Breast epithelium (tissue), 4 donors: ENCODE measurements around the gene C16orf96. TPM values are rescaled to one million over a fixed set of nuclear protein-coding genes. Genes with fewer than 3 reads are reported as not detected.

Experiments used
- DNase-seq, 2 donors: peaks; one replicate each; pipeline ENCODE4 v3.0.0-alpha.2; 2019; ENCODE audit warnings: low spot score in 2 of 2
- H3K27ac ChIP-seq, 2 donors: fragments of 200-600 bp; sonication (generic) in 1 of 2; one replicate each; pipeline ENCODE4 v1.5.1; 2016 to 2019; ENCODE audit warnings: mild to moderate bottlenecking in 1 of 2
- H3K27me3 ChIP-seq, 2 donors: fragments of 200-600 bp; sonication (generic) in 1 of 2; one replicate each; pipeline versions ENCODE4 v1.5.1 to v1.6.0; 2017 to 2019; ENCODE audit warnings: control low read depth in 1 of 2, mild to moderate bottlenecking in 1 of 2
- H3K36me3 ChIP-seq: fragments of 200-600 bp; one replicate; pipeline ENCODE4 v1.5.1; 2019
- H3K4me1 ChIP-seq, 2 donors: fragments of 200-600 bp; sonication (generic); one replicate each; pipeline ENCODE4 v1.5.1; 2016 to 2019; ENCODE audit warnings: control low read depth in 1 of 2
- H3K4me3 ChIP-seq, 3 donors: fragments of 200-600 bp; sonication (generic); 1 replicate in 2 of 3; 2 replicates in 1 of 3; pipeline ENCODE4 v1.5.1; 2016 to 2019; ENCODE audit warnings: mild to moderate bottlenecking in 3 of 3, moderate library complexity in 2 of 3
- H3K9me3 ChIP-seq, 2 donors: fragments of 200-600 bp; sonication (generic) in 1 of 2; one replicate each; pipeline ENCODE4 v1.5.1; 2016 to 2019; ENCODE audit warnings: control low read depth in 1 of 2
- POLR2A ChIP-seq: fragments of 450-650 bp; IDR thresholded peaks from one replicate; pipeline ENCODE4 v1.6.1; 2016; ENCODE audit warnings: antibody characterized with exemption, mild to moderate bottlenecking, moderate library complexity
- POLR2AphosphoS5 ChIP-seq, 3 donors: sonication (generic); formaldehyde crosslinking; IDR thresholded peaks; one replicate each; pipeline ENCODE4 v1.6.1; 2017; ENCODE audit warnings: antibody characterized with exemption in 3 of 3
- intact Hi-C: fragments of 100-400 bp; cut with DNase I; formaldehyde crosslinking; loops from one replicate; pipeline ENCODE4 v1.15.1; 2023; ENCODE audit warnings: low total_unique reads
- total RNA-seq, 3 donors: library from RNA; depleted of rRNA; stranded (reverse); fragments of >200 nt; gene quantifications; one replicate each; pipeline ENCODE4 v1.1.0, GENCODE V29; 2016
- TF ChIP-seq, protein P1 (sequence below), 3 donors: fragments of 450-650 bp; IDR thresholded peaks; one replicate each; pipeline ENCODE4 v1.5.1; 2016 to 2017; ENCODE audit warnings: antibody characterized with exemption in 3 of 3, mild to moderate bottlenecking in 3 of 3, moderate library complexity in 3 of 3

The C16orf96 gene
- total RNA-seq, 3 donors from 2014 or later = not detected

DNA sequence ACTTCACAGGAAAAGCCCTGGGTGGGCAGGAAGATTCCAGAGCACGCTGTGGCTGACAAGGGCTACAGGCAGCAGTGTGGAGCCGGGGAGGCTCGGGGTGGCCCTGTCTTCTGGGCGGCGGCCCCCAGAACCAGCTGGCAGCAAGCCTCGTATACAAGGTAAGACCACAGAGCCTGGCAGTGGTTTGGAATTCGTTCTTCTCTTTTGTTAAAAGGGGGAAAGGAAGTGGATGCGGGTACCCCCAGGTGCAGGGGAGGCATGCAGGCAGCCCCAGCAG, 52.5 kb downstream of the C16orf96 start:
- DNase-seq = no peak
- TF ChIP-seq POLR2A (no peak), POLR2AphosphoS5 (IDR thresholded peaks at IDR 0.05) (no peak)
- TF ChIP-seq, protein P1, sequence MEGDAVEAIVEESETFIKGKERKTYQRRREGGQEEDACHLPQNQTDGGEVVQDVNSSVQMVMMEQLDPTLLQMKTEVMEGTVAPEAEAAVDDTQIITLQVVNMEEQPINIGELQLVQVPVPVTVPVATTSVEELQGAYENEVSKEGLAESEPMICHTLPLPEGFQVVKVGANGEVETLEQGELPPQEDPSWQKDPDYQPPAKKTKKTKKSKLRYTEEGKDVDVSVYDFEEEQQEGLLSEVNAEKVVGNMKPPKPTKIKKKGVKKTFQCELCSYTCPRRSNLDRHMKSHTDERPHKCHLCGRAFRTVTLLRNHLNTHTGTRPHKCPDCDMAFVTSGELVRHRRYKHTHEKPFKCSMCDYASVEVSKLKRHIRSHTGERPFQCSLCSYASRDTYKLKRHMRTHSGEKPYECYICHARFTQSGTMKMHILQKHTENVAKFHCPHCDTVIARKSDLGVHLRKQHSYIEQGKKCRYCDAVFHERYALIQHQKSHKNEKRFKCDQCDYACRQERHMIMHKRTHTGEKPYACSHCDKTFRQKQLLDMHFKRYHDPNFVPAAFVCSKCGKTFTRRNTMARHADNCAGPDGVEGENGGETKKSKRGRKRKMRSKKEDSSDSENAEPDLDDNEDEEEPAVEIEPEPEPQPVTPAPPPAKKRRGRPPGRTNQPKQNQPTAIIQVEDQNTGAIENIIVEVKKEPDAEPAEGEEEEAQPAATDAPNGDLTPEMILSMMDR (IDR thresholded peaks at IDR 0.05) = no peak
- no peaks in the 10 kb centered on the region for H3K9me3 ChIP-seq
- H3K4me1 ChIP-seq = peaks cover 10 to 14% of the 10 kb centered on the region in 2 donors
- no peak overlapping the region for H3K27ac ChIP-seq
- no peaks in the 10 kb centered on the region for H3K36me3 ChIP-seq
- H3K4me3 ChIP-seq = no peak overlapping the region
- no peaks in the 10 kb centered on the region for H3K27me3 ChIP-seq
- intact Hi-C loops = no loop called here

DNA sequence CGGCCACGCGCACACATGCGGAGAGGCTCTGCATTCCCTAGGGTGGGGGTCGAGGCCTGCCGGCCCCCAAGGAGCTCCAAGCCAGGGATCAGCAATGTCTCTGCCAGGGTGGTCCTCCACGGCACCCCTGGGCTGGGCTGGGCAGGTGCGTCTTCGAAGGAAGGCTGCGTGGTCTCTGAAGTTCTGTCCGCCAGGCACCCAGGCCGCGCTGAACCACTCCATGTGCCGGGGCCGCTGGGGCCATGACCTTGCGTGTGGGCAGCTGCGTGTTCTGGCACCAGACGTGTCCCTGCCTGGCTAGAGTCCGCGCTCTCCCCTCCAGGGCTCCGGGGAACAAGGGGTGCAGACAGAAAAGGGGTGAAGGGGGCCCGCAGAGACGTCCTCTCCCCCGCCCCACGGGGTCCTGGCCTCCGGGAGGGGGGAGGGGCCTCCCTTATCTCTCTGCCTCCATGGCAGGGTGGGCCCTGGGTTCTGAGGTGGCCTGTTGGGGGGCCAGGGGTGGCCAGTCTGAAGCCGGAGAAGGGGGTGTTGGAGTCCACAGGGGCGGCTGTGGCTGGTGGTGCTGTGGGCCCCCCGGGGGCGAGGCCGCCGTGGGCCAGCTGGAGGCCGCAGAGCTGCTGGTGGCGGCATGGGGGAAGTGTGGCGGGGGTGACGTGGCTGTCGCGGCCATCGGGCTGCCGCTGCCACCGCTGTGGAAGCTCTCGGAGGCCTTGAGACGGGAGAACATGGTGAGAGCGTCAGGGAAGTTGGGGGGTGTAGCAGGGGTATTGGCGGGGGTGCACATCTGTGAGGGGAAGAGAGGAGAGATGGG, 53.3 kb downstream of the C16orf96 start:
- Histone ChIP-seq H3K27me3 (no peaks in the 10 kb centered on the region), H3K27ac (no peak overlapping the region), H3K4me1 (peaks cover 10 to 14% of the 10 kb centered on the region in 2 donors), H3K9me3 (no peaks in the 10 kb centered on the region), H3K4me3 (no peak overlapping the region), H3K36me3 (no peaks in the 10 kb centered on the region)
- DNase-seq = no peak
- intact Hi-C loops = no loop called here
- TF ChIP-seq POLR2AphosphoS5 (IDR thresholded peaks at IDR 0.05) (no peak), POLR2A (no peak)
- TF ChIP-seq, protein P1 (IDR thresholded peaks at IDR 0.05) = no peak

DNA sequence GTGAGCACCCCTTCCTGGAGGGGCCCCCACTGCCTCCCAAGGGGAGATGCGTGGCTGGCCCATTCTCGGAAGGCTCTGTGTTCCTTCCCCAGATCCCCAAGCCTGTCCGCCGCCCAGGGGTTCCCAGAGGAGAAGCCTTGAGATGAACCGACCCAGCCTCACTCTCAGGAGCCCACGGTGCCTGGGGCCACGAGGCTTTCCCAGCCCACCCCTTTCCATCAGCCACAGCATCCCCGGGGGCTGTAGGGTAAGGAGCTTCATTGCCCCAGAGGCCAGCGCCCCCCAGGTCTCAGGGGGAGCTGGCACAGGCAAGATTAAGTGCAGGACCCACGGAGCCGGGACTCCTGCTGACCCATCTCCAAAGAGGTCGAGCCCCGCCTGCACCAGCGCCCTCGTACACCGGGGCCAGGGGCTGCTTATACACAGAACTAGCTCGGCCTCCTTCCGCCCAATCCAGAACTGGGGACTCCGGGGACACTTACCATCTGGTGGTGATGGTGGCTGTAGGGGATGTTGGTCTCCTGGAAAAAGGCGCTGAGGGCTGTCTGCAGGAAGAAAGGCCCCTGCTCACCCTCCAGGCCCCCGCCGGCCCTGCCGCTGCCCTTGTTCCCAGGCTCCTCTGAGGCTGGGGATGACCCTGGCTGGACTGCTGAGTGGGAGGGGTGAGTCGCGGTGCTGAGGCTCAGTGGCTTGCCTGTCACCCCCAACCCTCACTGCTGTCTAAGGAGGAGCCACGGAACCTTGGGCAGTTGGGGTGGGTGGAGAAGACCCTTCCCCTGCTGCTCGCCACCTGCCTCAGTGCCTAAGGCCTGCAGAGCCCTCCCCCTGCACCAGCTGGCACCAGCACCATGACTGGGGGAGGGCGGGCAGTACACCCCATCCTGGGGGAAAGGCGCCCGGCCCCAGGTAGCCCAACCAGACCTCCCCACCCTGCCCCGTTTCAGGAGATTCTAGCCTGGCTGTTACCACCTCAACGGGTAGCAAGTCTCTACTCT, 54.2 kb downstream of the C16orf96 start:
- H3K27me3 ChIP-seq = no peaks in the 10 kb centered on the region
- intact Hi-C loops = no loop called here
- no peak for DNase-seq
- H3K9me3 ChIP-seq = no peaks in the 10 kb centered on the region
- no peak for TF ChIP-seq POLR2AphosphoS5 (IDR thresholded peaks at IDR 0.05)
- TF ChIP-seq, protein P1 (IDR thresholded peaks at IDR 0.05) = no peak
- no peak for TF ChIP-seq POLR2A
- H3K27ac ChIP-seq = no peak overlapping the region
- peaks cover 15 to 17% of the 10 kb centered on the region in 2 donors for H3K4me1 ChIP-seq
- H3K4me3 ChIP-seq = no peak overlapping the region
- no peaks in the 10 kb centered on the region for H3K36me3 ChIP-seq

DNA sequence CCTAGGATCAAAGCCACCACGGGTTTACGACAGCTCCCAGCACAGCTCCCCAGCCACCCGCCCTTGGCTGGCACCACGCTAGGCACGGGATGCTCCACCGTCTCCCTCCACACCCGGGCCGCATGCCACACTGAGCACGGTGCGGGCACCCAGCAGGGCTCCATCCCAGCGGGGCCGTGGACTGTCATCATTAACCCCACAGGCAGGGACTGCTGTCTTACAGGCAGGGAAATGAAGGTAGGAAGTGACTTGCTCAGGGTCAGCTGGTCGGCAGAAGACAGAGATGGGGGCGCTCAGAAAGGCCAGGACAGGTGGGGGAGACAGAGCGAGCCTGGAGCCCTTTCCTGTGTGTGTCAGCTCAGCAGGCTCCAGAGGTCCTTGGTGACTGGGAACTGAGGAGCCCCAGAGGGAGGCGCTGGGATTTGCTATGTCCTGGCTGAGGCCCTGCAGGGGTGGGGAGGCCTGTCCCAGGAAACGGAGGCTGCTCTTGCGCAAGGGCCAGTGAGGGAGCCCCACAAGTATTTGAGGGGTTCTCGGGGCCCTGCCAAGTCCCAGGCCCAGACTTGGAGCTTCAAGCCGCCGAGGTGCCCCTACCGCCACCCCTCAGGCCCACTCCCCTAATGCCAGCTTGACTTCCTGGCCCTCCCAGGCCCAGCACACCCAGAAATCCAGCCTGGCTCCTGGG, 55.3 kb downstream of the C16orf96 start:
- no peaks in the 10 kb centered on the region for H3K9me3 ChIP-seq
- H3K27ac ChIP-seq = peak overlapping the region in 1 of 2 donors; percentile 25
- H3K4me3 ChIP-seq = no peak overlapping the region
- peaks cover 16 to 23% of the 10 kb centered on the region in 2 donors for H3K4me1 ChIP-seq
- no peak for DNase-seq
- H3K27me3 ChIP-seq = no peaks in the 10 kb centered on the region
- intact Hi-C loops = no loop called here
- no peak for TF ChIP-seq POLR2A
- TF ChIP-seq, protein P1 (IDR thresholded peaks at IDR 0.05) = no peak
- no peak for TF ChIP-seq POLR2AphosphoS5 (IDR thresholded peaks at IDR 0.05)
- no peaks in the 10 kb centered on the region for H3K36me3 ChIP-seq
